ENCODE measurements around the gene CYSTM1. TPM values are rescaled to one million over a fixed set of nuclear protein-coding genes. Genes with fewer than 3 reads are reported as not detected.
"Not testable (repeated sequence)": the region's sequence is repeated elsewhere in the genome, so short reads cannot be mapped to it uniquely, and the experiment has no call there.

Gene CYSTM1
- total RNA-seq, 4 donors from 2014 or later = 21.0 to 66.4 (median 37.0) TPM

DNA sequence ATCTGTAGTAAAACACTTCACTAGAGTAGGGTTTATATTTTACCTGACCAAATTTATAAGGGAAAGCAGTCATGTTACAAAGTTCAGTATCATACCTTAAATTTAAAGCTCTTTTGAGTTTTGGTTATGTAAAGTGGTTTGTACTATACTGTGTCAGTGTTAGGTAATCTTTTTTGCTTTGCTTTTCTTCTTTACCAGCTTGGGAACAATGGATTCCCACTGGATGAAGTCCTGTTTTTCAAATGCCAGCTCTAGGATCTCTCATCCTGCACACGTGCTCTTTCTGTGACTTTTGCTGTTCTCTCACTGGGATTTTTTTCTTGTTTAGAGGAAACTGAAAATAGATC, 15.9 kb downstream of the CYSTM1 start:
- TF ChIP-seq POLR2A (IDR thresholded peaks at IDR 0.05) (no peak), EP300 (IDR thresholded peaks at IDR 0.05) (no peak), POLR2AphosphoS5 (IDR thresholded peaks at IDR 0.05) (no peak)
- TF ChIP-seq, protein P1, sequence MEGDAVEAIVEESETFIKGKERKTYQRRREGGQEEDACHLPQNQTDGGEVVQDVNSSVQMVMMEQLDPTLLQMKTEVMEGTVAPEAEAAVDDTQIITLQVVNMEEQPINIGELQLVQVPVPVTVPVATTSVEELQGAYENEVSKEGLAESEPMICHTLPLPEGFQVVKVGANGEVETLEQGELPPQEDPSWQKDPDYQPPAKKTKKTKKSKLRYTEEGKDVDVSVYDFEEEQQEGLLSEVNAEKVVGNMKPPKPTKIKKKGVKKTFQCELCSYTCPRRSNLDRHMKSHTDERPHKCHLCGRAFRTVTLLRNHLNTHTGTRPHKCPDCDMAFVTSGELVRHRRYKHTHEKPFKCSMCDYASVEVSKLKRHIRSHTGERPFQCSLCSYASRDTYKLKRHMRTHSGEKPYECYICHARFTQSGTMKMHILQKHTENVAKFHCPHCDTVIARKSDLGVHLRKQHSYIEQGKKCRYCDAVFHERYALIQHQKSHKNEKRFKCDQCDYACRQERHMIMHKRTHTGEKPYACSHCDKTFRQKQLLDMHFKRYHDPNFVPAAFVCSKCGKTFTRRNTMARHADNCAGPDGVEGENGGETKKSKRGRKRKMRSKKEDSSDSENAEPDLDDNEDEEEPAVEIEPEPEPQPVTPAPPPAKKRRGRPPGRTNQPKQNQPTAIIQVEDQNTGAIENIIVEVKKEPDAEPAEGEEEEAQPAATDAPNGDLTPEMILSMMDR (IDR thresholded peaks at IDR 0.05) = no peak
- H3K27ac ChIP-seq = no peak overlapping the region
- DNase-seq (ENCODE audit: low spot score in 2 of 2) = no peak
- H3K27me3 ChIP-seq = no peaks in the 10 kb centered on the region
- 0% methylated on average over 1 of the region's 1 CpG for WGBS
- no peaks in the 10 kb centered on the region for H3K9me3 ChIP-seq
- peaks cover 5% of the 10 kb centered on the region for H3K36me3 ChIP-seq
- no peak overlapping the region for H3K4me3 ChIP-seq
- peaks cover 8% of the 10 kb centered on the region for H3K4me1 ChIP-seq

DNA sequence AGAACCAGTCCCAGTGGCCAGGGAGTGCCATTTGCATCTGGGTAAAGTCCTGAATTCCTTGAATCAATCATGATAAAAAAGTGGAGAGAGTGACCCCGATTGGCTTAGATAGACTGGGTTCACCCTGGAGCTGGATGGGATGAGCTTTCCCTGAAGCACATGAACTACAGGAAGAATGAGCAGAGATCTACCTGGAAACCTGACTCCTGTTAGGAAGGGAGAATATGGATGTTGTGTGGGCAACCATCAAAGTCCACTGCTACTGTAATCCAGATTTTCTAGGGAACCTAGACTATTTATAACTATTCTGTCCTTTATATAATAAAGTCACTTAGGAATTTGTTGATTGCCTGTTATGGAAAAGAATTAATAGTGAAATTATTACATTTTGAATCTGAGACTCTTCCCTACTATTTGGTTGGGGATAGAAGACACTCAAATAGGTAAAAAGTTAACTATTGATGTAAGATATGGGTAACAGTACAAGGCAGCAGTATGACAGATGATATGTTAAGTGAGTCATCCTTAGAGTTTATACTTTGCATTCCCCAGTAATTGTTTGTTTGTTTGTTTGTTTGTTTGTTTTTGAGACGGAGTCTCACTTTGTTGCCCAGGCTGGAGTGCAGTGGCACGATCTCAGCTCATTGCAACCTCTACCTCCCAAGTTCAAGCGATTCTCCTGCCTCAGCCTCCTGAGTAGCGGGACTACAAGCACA, 17.9 kb downstream of the CYSTM1 start:
- WGBS = 93% methylated on average over 5 of the region's 5 CpGs
- peaks cover 11% of the 10 kb centered on the region for H3K4me1 ChIP-seq

DNA sequence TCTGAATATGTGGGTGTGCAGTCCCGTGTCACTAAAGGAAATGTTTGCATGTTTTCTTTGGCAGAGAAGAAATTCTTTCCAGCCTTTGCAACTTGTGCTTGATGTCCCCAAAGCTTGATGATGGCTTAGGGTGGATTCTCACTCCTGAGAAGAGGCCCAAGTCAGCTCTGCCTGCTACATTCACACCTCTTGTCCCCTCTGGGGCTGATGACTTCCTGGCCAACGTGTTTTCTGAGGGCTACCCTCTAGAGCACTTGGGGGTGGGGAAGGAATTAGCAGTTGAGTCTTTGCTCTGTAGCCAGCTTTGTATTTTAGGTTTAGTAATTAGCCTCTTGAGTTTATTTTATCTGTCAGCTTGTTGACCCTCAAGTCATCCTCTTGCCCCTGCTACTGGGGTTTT, 19.7 kb downstream of the CYSTM1 start:
- WGBS = 66% methylated on average over 2 of the region's 2 CpGs
- no peak for DNase-seq (ENCODE audit: low spot score in 2 of 2)
- Histone ChIP-seq H3K9me3 (no peaks in the 10 kb centered on the region), H3K36me3 (peaks cover 5% of the 10 kb centered on the region), H3K27me3 (no peaks in the 10 kb centered on the region), H3K27ac (no peak overlapping the region), H3K4me1 (peaks cover 11% of the 10 kb centered on the region), H3K4me3 (no peak overlapping the region)
- TF ChIP-seq POLR2A (IDR thresholded peaks at IDR 0.05) (no peak), EP300 (IDR thresholded peaks at IDR 0.05) (no peak), POLR2AphosphoS5 (IDR thresholded peaks at IDR 0.05) (no peak)
- TF ChIP-seq, protein P1 (IDR thresholded peaks at IDR 0.05) = no peak

More for the DNA sequence above, 17.9 kb downstream of the CYSTM1 start:
- peaks cover 5% of the 10 kb centered on the region for H3K36me3 ChIP-seq
- no peaks in the 10 kb centered on the region for H3K9me3 ChIP-seq
- TF ChIP-seq EP300 (IDR thresholded peaks at IDR 0.05) (no peak), POLR2AphosphoS5 (IDR thresholded peaks at IDR 0.05) (no peak), POLR2A (IDR thresholded peaks at IDR 0.05) (no peak)
- TF ChIP-seq, protein P1 (IDR thresholded peaks at IDR 0.05) = no peak
- no peaks in the 10 kb centered on the region for H3K27me3 ChIP-seq
- H3K27ac ChIP-seq = no peak overlapping the region
- H3K4me3 ChIP-seq = no peak overlapping the region
- DNase-seq (ENCODE audit: low spot score in 2 of 2) = no peak

DNA sequence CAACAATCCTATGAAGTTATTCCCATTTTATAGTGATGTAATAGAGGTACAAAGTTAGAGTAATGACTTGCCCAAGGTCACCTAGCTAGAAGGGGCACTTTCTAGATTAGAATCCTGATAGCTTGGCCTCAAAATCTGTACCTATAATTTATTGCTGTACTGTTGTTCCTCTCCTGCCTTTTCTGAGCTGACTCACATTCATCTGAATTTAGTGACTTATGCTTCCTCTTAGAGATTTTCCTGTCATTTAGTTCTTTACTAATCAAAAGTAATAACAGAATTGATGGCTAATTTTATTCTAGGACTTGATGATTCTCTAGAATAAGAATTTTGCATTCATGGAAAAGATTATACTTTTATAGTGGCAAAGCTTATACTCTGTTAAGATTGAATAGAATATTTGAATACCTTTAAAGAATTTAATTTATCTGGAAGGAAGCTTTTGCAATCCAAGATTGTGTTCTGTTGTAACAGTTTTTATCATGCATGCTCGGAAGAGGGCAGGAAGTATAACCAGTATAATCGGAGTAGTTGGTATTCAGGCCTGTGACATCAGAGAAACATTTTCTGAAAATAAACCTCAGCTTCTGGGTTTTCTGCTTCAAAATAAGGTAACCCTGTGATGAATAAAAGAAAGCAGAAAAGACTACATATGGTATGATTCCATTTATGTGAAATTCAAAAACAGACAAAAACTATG, 21.3 kb downstream of the CYSTM1 start:
- TF ChIP-seq, protein P1 (IDR thresholded peaks at IDR 0.05) = no peak
- TF ChIP-seq POLR2AphosphoS5 (IDR thresholded peaks at IDR 0.05) = no peak
- TF ChIP-seq POLR2A (IDR thresholded peaks at IDR 0.05) = no peak
- TF ChIP-seq EP300 (IDR thresholded peaks at IDR 0.05) = no peak
- H3K36me3 ChIP-seq = peaks cover 5% of the 10 kb centered on the region
- no peak overlapping the region for H3K4me3 ChIP-seq
- H3K9me3 ChIP-seq = no peaks in the 10 kb centered on the region
- peaks cover 4% of the 10 kb centered on the region for H3K4me1 ChIP-seq
- WGBS = 81% methylated on average over 2 of the region's 2 CpGs
- no peaks in the 10 kb centered on the region for H3K27me3 ChIP-seq
- no peak overlapping the region for H3K27ac ChIP-seq
- DNase-seq (ENCODE audit: low spot score in 2 of 2) = no peak

DNA sequence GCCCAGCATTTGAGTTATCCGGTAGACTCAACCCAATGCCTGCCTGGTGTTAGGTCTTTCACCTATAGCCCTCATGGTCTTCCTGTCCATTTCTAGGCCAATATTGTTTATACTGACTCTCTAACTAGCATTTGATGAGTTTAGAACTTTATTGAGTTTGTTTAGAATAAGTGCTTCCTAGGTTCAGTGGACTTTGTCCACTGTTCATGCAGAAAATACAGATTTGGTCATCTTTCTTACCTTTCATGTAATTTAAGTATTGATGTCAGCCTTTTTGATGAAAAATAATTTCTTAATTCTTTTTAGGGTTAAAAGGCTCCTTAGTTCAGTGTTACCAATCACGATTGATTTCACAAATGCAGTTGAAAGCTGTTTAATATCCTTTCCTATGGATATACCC, 22.0 kb downstream of the CYSTM1 start:
- Histone ChIP-seq H3K4me1 (peaks cover 3% of the 10 kb centered on the region), H3K27me3 (no peaks in the 10 kb centered on the region), H3K27ac (no peak overlapping the region), H3K9me3 (no peaks in the 10 kb centered on the region), H3K4me3 (no peak overlapping the region), H3K36me3 (peaks cover 5% of the 10 kb centered on the region)
- TF ChIP-seq POLR2AphosphoS5 (IDR thresholded peaks at IDR 0.05) = no peak
- TF ChIP-seq POLR2A (IDR thresholded peaks at IDR 0.05) = no peak
- 93% methylated on average over 2 of the region's 2 CpGs for WGBS
- no peak for DNase-seq (ENCODE audit: low spot score in 2 of 2)

DNA sequence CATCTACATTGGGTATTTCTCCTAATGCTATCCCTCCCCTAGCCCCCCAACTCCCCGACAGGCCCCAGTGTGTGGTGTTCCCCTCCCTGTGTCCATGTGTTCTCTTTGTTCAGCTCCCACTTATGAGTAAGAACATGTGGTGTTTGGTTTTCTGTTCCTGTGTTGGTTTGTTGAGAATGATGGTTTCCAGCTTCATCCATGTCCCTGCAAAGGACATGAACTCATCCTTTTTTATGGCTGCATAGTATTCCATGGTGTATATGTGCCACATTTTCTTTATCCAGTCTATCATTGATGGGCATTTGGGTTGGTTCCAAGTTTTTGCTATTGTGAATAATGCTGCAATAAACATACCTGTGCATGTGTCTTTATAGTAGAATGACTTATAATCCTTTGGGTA, 23.9 kb downstream of the CYSTM1 start:
- DNase-seq (ENCODE audit: low spot score in 2 of 2); H3K4me1 ChIP-seq: not testable (repeated sequence)
- WGBS = 88% methylated on average over 1 of the region's 1 CpG

More for the DNA sequence above, 23.9 kb downstream of the CYSTM1 start:
- H3K27ac ChIP-seq, H3K4me3 ChIP-seq, H3K9me3 ChIP-seq, H3K27me3 ChIP-seq, H3K36me3 ChIP-seq: not testable (repeated sequence)

Measured in suprapubic skin (tissue), 4 donors.